HCT116 (cell line): ENCODE results near the gene LIPI. TPM values are rescaled to one million over a fixed set of nuclear protein-coding genes. Genes with fewer than 3 reads are reported as not detected.

Source experiments
- ATAC-seq: fragments of 200-7000 bp; cut with Tn5 transposase; 2 replicates; pipeline ENCODE4 v1.9.1; 2020; ENCODE audit warnings: mild to moderate bottlenecking, moderate library complexity
- BruUV-seq: library from RNA; stranded (reverse); fragments of 400-500 nt; replicated peaks from 2 replicates; lab custom pipeline; 2021; lab: Mats Ljungman, UMichigan
- CTCF ChIA-PET: fragments of 300-600 bp; sonication (Branson Sonifier 250); formaldehyde crosslinking; loops from one replicate; lab custom pipeline; 2021; ENCODE audit warnings: antibody characterized with exemption; lab: Charles Lee
- POLR2A ChIA-PET: fragments of 300-600, 350-600 bp; sonication (Branson Sonifier 250); formaldehyde crosslinking; loops from one replicate; lab custom pipeline; 2021; ENCODE audit warnings: antibody characterized with exemption; lab: Charles Lee
- RAD21 ChIA-PET, 2 experiments: fragments of 300-600 bp; sonication (Branson Sonifier 250); formaldehyde crosslinking; loops; one replicate each; lab custom pipeline; 2023; ENCODE audit warnings: low total read pairs in 2 of 2; ENCODE audit not compliant: uncharacterized antibody in 2 of 2, unreplicated experiment in 2 of 2, low non-redundant PET in 1 of 2; lab: Charles Lee
- DNase-seq: peaks from one replicate; pipeline ENCODE4 v3.0.0-alpha.2; 2010; ENCODE audit warnings: low read depth, low spot score
- H2AFZ ChIP-seq: fragments of 200-600 bp; shearing (Covaris generic), sonication (generic); 2 replicates; pipeline ENCODE4 v1.6.1; 2017; ENCODE audit warnings: low read depth, mixed run types, mixed read lengths, antibody characterized with exemption, low read length; ENCODE audit not compliant: poor library complexity, severe bottlenecking
- H3K27ac ChIP-seq: 2 replicates; pipeline ENCODE4 v1.5.1; 2012; ENCODE audit warnings: low read depth, low read length
- H3K27me3 ChIP-seq: fragments of 200-600 bp; sonication (generic); 2 replicates; pipeline ENCODE4 v1.6.1; 2016; ENCODE audit warnings: mixed run types, low read length, mixed read lengths; ENCODE audit not compliant: insufficient read depth
- H3K36me3 ChIP-seq, 2 experiments: fragments of 200-500 bp in 1 of 2; fragments of 200-600 bp in 1 of 2; sonication (Bioruptor generic) in 1 of 2; sonication (generic) in 1 of 2; 2 replicates each; pipeline versions ENCODE4 v1.5.1 to v1.6.1; 2014 to 2016; ENCODE audit warnings: low read length in 2 of 2, inconsistent platforms in 1 of 2, mixed read lengths in 1 of 2, mixed run types in 1 of 2; ENCODE audit not compliant: insufficient read depth in 2 of 2, control insufficient read depth in 1 of 2
- H3K4me1 ChIP-seq, 2 experiments: fragments of 200-600 bp in 1 of 2; sonication (generic) in 1 of 2; 2 replicates each; pipeline versions ENCODE4 v1.5.1 to v1.6.1; 2012 to 2017; ENCODE audit warnings: low read length in 2 of 2, inconsistent platforms in 1 of 2, mild to moderate bottlenecking in 1 of 2, mixed read lengths in 1 of 2, mixed run types in 1 of 2, moderate library complexity in 1 of 2; ENCODE audit not compliant: insufficient read depth in 2 of 2, control insufficient read depth in 1 of 2
- H3K4me2 ChIP-seq: fragments of 200-600 bp; sonication (generic); 2 replicates; pipeline ENCODE4 v1.6.1; 2017; ENCODE audit warnings: mixed run types, low read length, mixed read lengths
- H3K4me3 ChIP-seq, 2 experiments: fragments of 200-600 bp in 1 of 2; sonication (generic) in 1 of 2; replicated peaks in 1 of 2; 2 replicates each; pipeline ENCODE4 v1.5.1; 2011 to 2016; ENCODE audit warnings: low read length in 2 of 2, control low read depth in 1 of 2, low read depth in 1 of 2, mild to moderate bottlenecking in 1 of 2, mixed read lengths in 1 of 2, mixed run types in 1 of 2
- H3K79me2 ChIP-seq: fragments of 200-600 bp; sonication (generic); 2 replicates; pipeline ENCODE4 v1.6.1; 2017; ENCODE audit warnings: mild to moderate bottlenecking, mixed run types, low read length, moderate library complexity, mixed read lengths; ENCODE audit not compliant: insufficient read depth
- H3K9ac ChIP-seq: fragments of 200-600 bp; sonication (generic); 2 replicates; pipeline ENCODE4 v1.6.1; 2016; ENCODE audit warnings: low read length, mixed read lengths
- H3K9me2 ChIP-seq: fragments of 200-600 bp; sonication (generic), shearing (Covaris generic); 2 replicates; pipeline ENCODE4 v1.6.1; 2017; ENCODE audit warnings: mixed run types, mild to moderate bottlenecking, moderate library complexity; ENCODE audit not compliant: insufficient read depth
- H3K9me3 ChIP-seq, 2 experiments: fragments of 200-500 bp in 1 of 2; fragments of 200-600 bp in 1 of 2; sonication (Bioruptor generic) in 1 of 2; sonication (generic) in 1 of 2; 2 replicates each; pipeline ENCODE4 v1.6.1; 2014 to 2017; ENCODE audit warnings: low read length in 2 of 2, mixed read lengths in 2 of 2, inconsistent platforms in 1 of 2, low read depth in 1 of 2, mild to moderate bottlenecking in 1 of 2, mixed run types in 1 of 2, moderate library complexity in 1 of 2; ENCODE audit not compliant: control insufficient read depth in 1 of 2, insufficient read depth in 1 of 2
- H4K20me1 ChIP-seq: fragments of 200-600 bp; sonication (generic), shearing (Covaris generic); 2 replicates; pipeline ENCODE4 v1.6.1; 2017; ENCODE audit warnings: mixed run types, mild to moderate bottlenecking, moderate library complexity; ENCODE audit not compliant: insufficient read depth
- CBX3 ChIP-seq: IDR thresholded peaks from 2 replicates; pipeline ENCODE4 v1.6.1; 2012; ENCODE audit warnings: low read depth
- CEBPB ChIP-seq: IDR thresholded peaks from 2 replicates; pipeline ENCODE4 v1.6.1; 2012; ENCODE audit warnings: low read depth
- EGR1 ChIP-seq: IDR thresholded peaks from 2 replicates; pipeline ENCODE4 v1.6.1; 2012; ENCODE audit warnings: low read depth
- EZH2 ChIP-seq: fragments of 200-600 bp; sonication (generic); IDR thresholded peaks from 2 replicates; pipeline ENCODE4 v1.6.1; 2017; ENCODE audit warnings: antibody characterized with exemption, mixed run types
- EZH2phosphoT487 ChIP-seq: fragments of 200-600 bp; IDR thresholded peaks from 2 replicates; pipeline ENCODE4 v1.6.1; 2018; ENCODE audit warnings: antibody characterized with exemption, borderline replicate concordance
- JUND ChIP-seq: IDR thresholded peaks from 2 replicates; pipeline ENCODE4 v1.6.1; 2012
- POLR2A ChIP-seq: IDR thresholded peaks from 2 replicates; pipeline ENCODE4 v1.7.0; 2011; ENCODE audit warnings: borderline replicate concordance; ENCODE audit not compliant: insufficient read depth, insufficient read length; ENCODE audit errors: extremely low read depth
- RAD21 ChIP-seq: IDR thresholded peaks from 2 replicates; pipeline ENCODE4 v1.6.1; 2012; ENCODE audit warnings: low read depth, mild to moderate bottlenecking
- REST ChIP-seq: IDR thresholded peaks from 2 replicates; pipeline ENCODE4 v1.6.1; 2012; ENCODE audit warnings: low read depth
- SIN3A ChIP-seq: IDR thresholded peaks from 2 replicates; pipeline ENCODE4 v1.6.1; 2012; ENCODE audit warnings: low read depth
- SRF ChIP-seq: IDR thresholded peaks from 2 replicates; pipeline ENCODE4 v1.6.1; 2012; ENCODE audit warnings: low read depth
- TCF7L2 ChIP-seq: IDR thresholded peaks from 2 replicates; pipeline ENCODE4 v1.7.0; 2011; ENCODE audit warnings: borderline replicate concordance, inconsistent platforms; ENCODE audit not compliant: insufficient read depth, insufficient read length; ENCODE audit errors: extremely low read depth
- YY1 ChIP-seq: IDR thresholded peaks from 2 replicates; pipeline ENCODE4 v1.6.1; 2011; ENCODE audit warnings: low read length, low read depth, moderate library complexity, mild to moderate bottlenecking; ENCODE audit not compliant: insufficient replicate concordance; ENCODE audit errors: extremely low read depth
- ZFX ChIP-seq: fragments of 450-650 bp; IDR thresholded peaks from 2 replicates; pipeline ENCODE4 v1.6.1; 2017
- ZNF274 ChIP-seq: fragments of 200-500 bp; sonication (Bioruptor generic); IDR thresholded peaks from 2 replicates; pipeline ENCODE4 v1.6.1; 2014; ENCODE audit warnings: mild to moderate bottlenecking, low read depth, low read length, inconsistent platforms
- intact Hi-C: fragments of 100-400 bp; cut with micrococcal nuclease; formaldehyde crosslinking; loops from 2 replicates; pipeline ENCODE4 v1.10.0; 2022
- total RNA-seq: library from RNA; stranded (reverse); gene quantifications from one replicate; pipeline ENCODE4 v1.2.1, GENCODE V29; 2021; ENCODE audit not compliant: unreplicated experiment
- TF ChIP-seq, protein P1 (sequence below): IDR thresholded peaks from 2 replicates; pipeline ENCODE4 v1.6.1; 2011; ENCODE audit warnings: mild to moderate bottlenecking, low read length, moderate library complexity; ENCODE audit not compliant: insufficient replicate concordance; ENCODE audit errors: extremely low read depth
- TF ChIP-seq, protein P2 (sequence below): IDR thresholded peaks from 2 replicates; pipeline ENCODE4 v1.6.1; 2012
- TF ChIP-seq, protein P3 (sequence below): IDR thresholded peaks from 2 replicates; pipeline ENCODE4 v1.6.1; 2012

LIPI gene
- total RNA-seq, 1 experiment from 2014 or later = not detected

DNA sequence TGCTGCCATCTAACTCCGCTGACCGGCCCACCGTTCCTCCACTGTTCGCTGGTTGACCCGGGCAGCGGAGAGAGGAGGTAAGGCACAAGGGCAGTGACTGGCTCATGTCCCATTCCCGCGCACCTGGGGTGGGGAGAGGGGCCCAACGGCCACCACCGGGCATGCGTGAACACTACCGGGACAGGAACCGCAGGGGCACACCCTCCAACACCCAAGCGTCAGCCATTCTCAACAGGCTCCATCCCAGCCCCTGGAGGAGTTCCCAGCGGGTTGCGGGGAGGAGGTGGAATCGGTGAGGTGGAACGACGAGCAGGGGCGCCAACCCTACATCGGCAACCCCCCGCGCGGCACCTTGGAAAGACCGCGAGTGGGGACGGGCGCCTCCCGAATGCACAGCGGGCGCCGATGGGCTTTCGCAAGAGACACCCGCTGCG is 126.7 kb downstream of the LIPI start:
- no peaks in the 10 kb centered on the region; a peak in 2 of 4 replicates for H3K9me3 ChIP-seq
- no peak overlapping the region for H3K27ac ChIP-seq
- H3K9me2 ChIP-seq = no peaks in the 10 kb centered on the region
- H4K20me1 ChIP-seq = no peaks in the 10 kb centered on the region
- TF ChIP-seq, protein P1, sequence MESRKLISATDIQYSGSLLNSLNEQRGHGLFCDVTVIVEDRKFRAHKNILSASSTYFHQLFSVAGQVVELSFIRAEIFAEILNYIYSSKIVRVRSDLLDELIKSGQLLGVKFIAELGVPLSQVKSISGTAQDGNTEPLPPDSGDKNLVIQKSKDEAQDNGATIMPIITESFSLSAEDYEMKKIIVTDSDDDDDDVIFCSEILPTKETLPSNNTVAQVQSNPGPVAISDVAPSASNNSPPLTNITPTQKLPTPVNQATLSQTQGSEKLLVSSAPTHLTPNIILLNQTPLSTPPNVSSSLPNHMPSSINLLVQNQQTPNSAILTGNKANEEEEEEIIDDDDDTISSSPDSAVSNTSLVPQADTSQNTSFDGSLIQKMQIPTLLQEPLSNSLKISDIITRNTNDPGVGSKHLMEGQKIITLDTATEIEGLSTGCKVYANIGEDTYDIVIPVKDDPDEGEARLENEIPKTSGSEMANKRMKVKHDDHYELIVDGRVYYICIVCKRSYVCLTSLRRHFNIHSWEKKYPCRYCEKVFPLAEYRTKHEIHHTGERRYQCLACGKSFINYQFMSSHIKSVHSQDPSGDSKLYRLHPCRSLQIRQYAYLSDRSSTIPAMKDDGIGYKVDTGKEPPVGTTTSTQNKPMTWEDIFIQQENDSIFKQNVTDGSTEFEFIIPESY = no peak
- TF ChIP-seq ZNF274 (no peak), JUND (no peak), REST (no peak), EZH2phosphoT487 (no peak), SIN3A (no peak), EZH2 (no peak), ZFX (no peak), CBX3 (no peak), EGR1 (no peak), TCF7L2 (no peak), POLR2A (no peak), SRF (no peak), RAD21 (no peak), YY1 (no peak), CEBPB (no peak)
- TF ChIP-seq, protein P2, sequence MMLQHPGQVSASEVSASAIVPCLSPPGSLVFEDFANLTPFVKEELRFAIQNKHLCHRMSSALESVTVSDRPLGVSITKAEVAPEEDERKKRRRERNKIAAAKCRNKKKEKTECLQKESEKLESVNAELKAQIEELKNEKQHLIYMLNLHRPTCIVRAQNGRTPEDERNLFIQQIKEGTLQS = no peak
- TF ChIP-seq, protein P3, sequence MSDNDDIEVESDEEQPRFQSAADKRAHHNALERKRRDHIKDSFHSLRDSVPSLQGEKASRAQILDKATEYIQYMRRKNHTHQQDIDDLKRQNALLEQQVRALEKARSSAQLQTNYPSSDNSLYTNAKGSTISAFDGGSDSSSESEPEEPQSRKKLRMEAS = no peak
- no peaks in the 10 kb centered on the region for H3K79me2 ChIP-seq
- DNase-seq (no peak), ATAC-seq (no peak)
- no peak overlapping the region for H2AFZ ChIP-seq
- H3K4me2 ChIP-seq = no peak overlapping the region
- ChIA-PET POLR2A (no interaction called here), CTCF (no interaction called here), RAD21 (no interaction called here)
- no peaks in the 10 kb centered on the region for H3K36me3 ChIP-seq
- no peaks in the 10 kb centered on the region for H3K4me1 ChIP-seq
- intact Hi-C loops = no loop called here
- no peaks in the 10 kb centered on the region for H3K27me3 ChIP-seq
- no peak overlapping the region for H3K9ac ChIP-seq
- H3K4me3 ChIP-seq = no peak overlapping the region
- BruUV-seq = no TSS peak
